ENCODE data around the gene MND1. TPM values are rescaled to one million over a fixed set of nuclear protein-coding genes. Genes with fewer than 3 reads are reported as not detected.

The MND1 gene
- total RNA-seq, 4 donors from 2014 or later: 2.3 to 4.2 (median 3.8) TPM

DNA sequence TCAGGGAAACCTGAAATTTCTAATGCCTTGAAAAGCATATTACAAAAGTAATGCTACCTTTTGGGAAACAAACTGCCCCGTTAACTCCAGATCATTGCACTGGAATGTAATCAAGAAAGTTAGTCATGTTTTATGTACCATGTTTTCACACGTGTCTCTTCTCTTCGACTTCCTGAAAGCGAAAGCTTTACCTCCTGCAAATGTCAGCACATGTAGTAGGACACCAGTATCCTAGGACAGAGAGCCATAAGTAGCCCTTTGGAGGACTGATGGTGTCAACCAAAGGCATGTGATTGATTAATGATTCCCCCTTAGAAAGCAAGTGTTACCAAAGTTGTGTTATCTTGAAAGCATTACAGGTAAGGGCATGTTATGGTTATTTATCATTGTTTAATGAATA is 8.8 kb upstream of the MND1 start:
- no peak overlapping the region for H3K27ac ChIP-seq
- H3K4me3 ChIP-seq: no peak overlapping the region
- no peak for DNase-seq
- intact Hi-C loops (cut with DNase I): no loop called here
- H3K27me3 ChIP-seq: no peaks in the 10 kb centered on the region
- WGBS, 2 donors: 36 to 57% methylated on average over 3 to 4 of the region's 4 CpGs
- no peaks in the 10 kb centered on the region for H3K9me3 ChIP-seq
- TF ChIP-seq POLR2A (IDR thresholded peaks at IDR 0.05): no peak
- TF ChIP-seq, protein P1, sequence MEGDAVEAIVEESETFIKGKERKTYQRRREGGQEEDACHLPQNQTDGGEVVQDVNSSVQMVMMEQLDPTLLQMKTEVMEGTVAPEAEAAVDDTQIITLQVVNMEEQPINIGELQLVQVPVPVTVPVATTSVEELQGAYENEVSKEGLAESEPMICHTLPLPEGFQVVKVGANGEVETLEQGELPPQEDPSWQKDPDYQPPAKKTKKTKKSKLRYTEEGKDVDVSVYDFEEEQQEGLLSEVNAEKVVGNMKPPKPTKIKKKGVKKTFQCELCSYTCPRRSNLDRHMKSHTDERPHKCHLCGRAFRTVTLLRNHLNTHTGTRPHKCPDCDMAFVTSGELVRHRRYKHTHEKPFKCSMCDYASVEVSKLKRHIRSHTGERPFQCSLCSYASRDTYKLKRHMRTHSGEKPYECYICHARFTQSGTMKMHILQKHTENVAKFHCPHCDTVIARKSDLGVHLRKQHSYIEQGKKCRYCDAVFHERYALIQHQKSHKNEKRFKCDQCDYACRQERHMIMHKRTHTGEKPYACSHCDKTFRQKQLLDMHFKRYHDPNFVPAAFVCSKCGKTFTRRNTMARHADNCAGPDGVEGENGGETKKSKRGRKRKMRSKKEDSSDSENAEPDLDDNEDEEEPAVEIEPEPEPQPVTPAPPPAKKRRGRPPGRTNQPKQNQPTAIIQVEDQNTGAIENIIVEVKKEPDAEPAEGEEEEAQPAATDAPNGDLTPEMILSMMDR (IDR thresholded peaks at IDR 0.05): no peak
- H3K4me1 ChIP-seq: peaks cover 0 to 11% (median 0%) of the 10 kb centered on the region in 3 donors
- H3K36me3 ChIP-seq: no peaks in the 10 kb centered on the region

DNA sequence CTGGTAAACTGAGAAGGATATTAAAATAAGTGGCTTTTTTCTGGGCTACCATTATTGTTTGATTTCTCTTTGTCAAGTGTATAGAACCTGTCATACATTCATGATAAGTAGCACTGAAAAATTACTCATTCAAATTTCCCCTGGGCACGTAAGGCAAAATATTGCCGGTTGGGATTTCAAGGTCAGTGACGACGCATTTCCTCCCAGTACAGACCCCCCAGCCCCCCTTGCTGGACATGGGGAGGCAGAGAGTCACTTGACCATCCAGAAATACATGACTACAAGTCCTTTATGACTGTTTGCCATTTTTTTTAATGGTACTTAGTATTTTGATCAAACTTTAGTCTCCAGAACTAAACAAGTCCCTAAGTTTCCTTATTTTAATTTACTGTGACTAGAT is 6.8 kb upstream of the MND1 start:
- TF ChIP-seq, protein P1 (IDR thresholded peaks at IDR 0.05): no peak
- no peak for TF ChIP-seq POLR2A (IDR thresholded peaks at IDR 0.05)
- Histone ChIP-seq H3K9me3 (no peaks in the 10 kb centered on the region), H3K4me3 (no peak overlapping the region), H3K27me3 (no peaks in the 10 kb centered on the region), H3K4me1 (peaks cover 0 to 19% (median 4%) of the 10 kb centered on the region in 3 donors), H3K36me3 (no peaks in the 10 kb centered on the region), H3K27ac (no peak overlapping the region)
- intact Hi-C loops (cut with DNase I): no loop called here
- DNase-seq: no peak
- 77 to 82% methylated on average over 4 of the region's 4 CpGs for WGBS, 2 donors

DNA sequence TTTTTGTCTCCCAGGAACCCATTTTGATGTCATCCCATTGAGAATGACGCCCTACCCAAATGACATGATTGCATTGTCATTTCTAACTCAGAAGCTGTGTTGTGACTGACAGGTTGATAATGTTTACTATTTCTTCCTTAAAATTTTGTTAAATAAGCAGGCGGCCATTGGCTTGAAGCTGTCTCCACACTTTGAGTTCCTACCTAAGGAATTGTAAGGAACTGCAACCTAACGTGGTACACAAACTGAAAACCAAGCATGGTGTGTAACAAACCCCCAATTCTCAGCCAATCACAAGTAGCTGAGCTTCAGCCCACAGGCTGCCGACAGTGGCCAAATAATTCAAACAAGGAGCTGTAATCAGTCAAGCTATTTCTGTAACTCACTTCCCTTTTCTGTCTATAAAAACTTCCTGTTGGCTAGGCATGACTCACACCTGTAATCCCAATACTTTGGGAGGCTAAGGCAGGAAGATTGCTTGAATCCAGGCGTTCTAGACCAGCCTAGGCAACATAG is 2.9 kb upstream of the MND1 start:
- Histone ChIP-seq H3K4me3 (no peak overlapping the region), H3K9me3 (no peaks in the 10 kb centered on the region), H3K27ac (no peak overlapping the region), H3K4me1 (peaks cover 0 to 23% (median 10%) of the 10 kb centered on the region in 3 donors), H3K27me3 (no peaks in the 10 kb centered on the region), H3K36me3 (no peaks in the 10 kb centered on the region)
- 25 to 32% methylated on average over 5 of the region's 5 CpGs for WGBS, 2 donors
- no peak for DNase-seq
- intact Hi-C loops (cut with DNase I): loop anchor here (5.0 to 10.0 kb wide), 3 partner anchors 93 to 413 kb away; no protein-coding TSS in a partner anchor
- TF ChIP-seq, protein P1 (IDR thresholded peaks at IDR 0.05): no peak
- TF ChIP-seq POLR2A (IDR thresholded peaks at IDR 0.05): no peak

DNA sequence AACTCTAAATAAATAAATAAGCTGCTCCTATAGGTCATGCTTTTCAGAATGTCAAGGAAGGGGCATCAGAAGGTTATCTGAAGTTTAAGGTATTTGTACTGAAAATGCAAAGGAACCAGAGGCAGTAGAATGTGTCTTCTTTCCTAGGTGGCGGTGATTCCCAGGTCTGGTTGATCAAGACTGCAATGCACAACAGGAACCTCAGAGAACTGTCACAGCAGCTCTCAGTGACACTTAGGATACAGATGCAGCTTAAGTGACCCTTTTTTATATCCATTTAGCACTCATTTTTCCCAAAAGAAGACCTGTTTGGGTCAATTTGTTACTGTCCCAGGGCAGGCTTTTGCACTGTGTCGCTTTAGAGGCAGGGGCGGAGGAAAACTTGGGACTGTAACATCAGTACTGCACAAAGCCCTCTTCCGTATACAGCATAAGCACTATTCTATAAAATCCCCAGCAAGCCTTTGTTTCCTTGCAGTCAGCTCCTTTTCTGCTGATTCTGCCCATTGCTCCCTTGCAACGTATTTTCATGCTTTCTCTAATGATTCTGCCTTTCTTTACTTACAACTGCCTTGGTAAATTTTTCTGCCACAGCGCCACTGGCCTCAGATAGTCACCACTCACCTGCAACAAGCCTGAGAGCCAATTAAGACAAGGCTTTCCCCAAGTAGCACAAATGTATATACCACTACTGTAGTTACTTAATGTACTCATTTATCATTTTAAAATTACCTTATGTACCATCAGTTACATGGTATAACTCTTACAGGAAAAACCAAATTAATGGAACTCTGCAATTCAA is 1.5 kb upstream of the MND1 start:
- no peaks in the 10 kb centered on the region for H3K27me3 ChIP-seq
- H3K36me3 ChIP-seq: no peaks in the 10 kb centered on the region
- no peaks in the 10 kb centered on the region for H3K9me3 ChIP-seq
- WGBS, 2 donors: 91 to 92% methylated on average over 6 of the region's 6 CpGs
- DNase-seq: no peak
- TF ChIP-seq, protein P1 (IDR thresholded peaks at IDR 0.05): no peak
- no peak for TF ChIP-seq POLR2A (IDR thresholded peaks at IDR 0.05)
- H3K27ac ChIP-seq: no peak overlapping the region
- intact Hi-C loops (cut with DNase I): loop anchor here (5.0 to 10.0 kb wide), 3 partner anchors 92 to 412 kb away; no protein-coding TSS in a partner anchor
- H3K4me1 ChIP-seq: peaks cover 0 to 23% (median 10%) of the 10 kb centered on the region in 3 donors
- H3K4me3 ChIP-seq: no peak overlapping the region

All from esophagus squamous epithelium (tissue), 5 donors.